ENCODE data around the gene MAML3. TPM values are rescaled to one million over a fixed set of nuclear protein-coding genes. Genes with fewer than 3 reads are reported as not detected.
A peak's percentile ranks its signal among the peaks of the same experiment; 100 is the strongest.

The MAML3 gene
- total RNA-seq, 1 experiment from 2014 or later = 0.43 TPM

DNA sequence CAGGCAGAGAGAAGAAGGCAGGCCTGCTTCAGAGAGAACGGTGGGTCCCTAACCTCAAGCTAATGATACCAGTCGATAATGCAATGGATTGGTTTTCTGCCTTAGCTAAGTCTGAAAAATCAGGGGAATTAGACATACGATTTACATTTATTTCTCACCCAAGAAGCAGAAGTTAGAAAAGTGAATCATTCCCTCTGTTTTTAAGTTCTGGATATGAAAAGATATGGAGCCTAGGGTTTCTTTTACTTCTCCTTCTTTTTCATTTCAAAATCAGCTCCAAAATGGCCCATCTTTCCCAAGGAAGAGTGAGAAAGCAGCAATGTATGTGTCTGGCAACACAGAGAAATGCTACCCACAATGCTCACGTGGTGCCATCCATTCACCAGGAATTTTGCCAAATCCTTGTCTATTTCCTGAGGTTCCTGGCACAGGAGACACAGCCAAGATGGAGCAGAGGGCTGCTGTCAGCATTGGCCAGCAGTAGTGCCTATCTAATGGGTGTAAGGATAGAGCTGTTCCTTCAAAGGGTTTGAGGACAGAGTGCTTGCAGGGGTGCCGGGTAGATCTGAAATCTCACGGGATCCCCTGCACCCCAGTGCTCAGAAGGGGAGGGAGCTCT is 231.5 kb downstream of the MAML3 start:
- DNase-seq (ENCODE audit: low spot score) = peak; percentile 82

DNA sequence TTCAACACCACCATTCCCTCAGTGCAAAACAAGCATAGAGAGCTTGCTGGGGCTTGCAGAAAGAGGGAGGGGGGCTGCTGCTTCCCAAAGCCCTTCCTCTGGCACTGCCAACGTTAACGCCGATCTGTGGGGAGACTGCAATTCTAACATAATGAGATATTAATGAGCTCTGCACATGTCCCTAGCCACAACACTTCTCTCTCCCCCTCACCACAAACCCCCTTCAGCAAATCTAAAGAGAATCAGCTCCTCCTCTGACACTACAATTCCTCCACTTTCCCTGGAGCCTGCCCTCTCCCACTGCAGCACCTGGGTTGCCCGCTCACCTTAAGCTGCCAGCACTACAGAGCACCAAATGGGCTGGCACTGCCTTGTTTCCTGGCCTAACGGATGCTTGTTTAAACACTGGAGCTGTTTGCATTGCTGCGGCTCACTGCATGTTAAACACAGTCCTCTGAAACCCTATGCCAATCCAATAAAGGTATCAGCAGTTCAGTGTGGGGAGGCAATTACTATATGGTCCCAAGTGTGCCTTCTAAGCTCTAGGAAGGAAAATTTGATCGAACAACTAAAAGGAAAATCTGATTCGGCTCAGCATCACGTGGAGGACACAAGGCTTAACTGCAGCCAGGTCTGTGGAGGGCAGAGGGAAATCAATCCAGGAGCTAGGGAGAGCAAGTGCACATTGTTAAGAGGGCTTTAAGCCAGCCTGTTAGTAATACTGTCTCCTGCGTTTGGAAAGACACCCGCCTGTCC is 232.4 kb downstream of the MAML3 start:
- no peak for DNase-seq (ENCODE audit: low spot score)

DNA sequence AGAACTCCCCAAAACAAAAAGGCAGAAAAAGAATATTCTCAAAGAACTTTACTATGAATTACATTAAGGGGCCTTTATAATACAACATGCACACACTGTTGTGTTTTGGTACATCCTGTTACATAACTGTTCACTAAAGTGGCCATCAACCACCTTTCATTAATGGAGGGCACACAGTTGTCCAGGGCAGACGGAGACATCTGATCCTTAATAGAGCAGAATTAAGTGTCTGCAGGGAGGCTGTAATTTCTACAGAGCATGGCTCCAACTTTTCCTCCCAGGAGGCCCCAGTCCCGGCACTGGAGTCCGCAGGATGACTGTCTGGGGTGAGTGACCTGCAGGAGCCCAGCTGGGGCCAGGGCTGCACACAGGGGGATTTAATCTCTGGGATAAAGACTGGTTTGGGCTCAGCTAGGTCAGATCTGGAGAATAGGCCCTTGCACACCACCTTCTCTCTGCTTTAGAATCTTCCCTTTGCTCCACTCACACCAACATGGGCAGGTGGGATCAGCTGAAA is 233.4 kb downstream of the MAML3 start:
- no peak for DNase-seq (ENCODE audit: low spot score)

DNA sequence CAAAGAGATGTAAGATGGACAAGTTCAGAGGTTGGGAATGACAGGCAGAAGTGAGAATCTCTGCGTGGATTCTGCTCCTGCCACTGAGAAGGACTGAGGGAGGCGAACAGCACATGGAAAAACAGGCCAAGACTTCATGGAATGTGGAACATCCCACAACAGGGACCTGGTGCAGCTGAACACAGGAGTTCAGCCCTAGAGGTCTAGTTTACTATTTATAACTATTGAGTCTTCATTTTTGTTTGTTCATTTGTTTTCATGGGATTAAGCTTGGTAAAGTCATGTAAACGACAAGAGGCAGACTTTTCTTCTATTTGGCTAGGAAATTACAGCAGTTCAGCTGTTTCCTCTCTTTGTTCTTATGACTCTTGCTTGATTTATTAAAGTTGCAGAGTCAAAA is 234.5 kb downstream of the MAML3 start:
- peak; percentile 26 for DNase-seq (ENCODE audit: low spot score)

DNA sequence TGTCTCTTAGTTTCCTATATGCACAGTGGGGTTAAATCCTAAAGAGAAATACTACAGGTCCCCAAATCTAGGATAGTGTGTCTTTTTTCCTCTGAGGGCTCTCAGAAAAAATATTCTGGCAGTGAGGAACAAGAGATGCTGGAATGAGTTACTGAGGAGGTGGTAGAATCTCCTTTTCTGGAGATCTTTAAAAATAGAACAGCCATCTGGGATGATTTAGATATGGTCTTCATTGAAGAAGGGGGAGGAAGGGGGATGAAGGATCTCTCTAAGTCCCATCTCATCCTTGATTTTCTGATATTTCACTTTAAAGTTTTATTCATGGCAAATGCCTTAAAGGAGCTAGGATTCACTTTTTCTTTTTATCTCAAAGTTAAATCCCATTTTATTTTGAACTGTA is 235.0 kb downstream of the MAML3 start:
- no peak for DNase-seq (ENCODE audit: low spot score)

DNA sequence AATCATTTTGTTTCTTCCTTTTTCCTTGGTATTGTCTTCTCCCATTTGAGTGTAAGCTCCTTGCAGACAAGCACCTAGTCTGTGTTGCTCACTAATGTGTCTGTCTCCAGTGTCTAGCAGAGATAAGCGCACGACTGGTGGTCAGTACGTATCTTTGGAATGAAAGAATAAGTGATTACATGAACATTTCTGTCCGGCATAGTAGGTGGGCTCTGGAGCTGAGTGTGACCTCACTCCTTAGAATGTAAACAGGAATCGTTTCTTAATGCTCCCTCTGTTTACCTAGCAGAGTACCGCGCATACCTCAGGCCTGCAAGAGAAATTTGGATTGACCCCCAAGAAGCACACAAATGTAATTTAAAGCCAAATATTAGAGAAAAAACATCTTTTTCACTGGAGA is 235.4 kb downstream of the MAML3 start:
- DNase-seq (ENCODE audit: low spot score) = no peak

DNA sequence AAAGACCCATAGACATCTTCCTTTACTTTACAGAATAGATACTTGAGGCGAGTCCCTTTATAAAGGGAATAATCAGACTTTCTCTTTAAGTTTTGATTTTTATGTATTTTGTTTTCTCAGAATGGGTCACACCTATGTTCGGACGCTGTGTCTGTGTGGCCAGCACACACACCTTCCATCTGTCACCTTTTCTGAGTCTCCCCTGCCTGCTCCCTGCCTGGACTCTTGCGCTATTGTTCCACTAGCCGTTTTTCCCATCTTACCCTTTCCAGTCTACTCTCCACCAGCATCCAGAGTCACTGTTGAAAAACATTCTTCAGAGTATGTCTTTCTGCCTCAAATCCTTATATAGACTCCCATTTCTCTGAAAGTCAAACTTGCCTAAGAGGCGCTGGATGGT is 236.1 kb downstream of the MAML3 start:
- DNase-seq (ENCODE audit: low spot score) = no peak

DNA sequence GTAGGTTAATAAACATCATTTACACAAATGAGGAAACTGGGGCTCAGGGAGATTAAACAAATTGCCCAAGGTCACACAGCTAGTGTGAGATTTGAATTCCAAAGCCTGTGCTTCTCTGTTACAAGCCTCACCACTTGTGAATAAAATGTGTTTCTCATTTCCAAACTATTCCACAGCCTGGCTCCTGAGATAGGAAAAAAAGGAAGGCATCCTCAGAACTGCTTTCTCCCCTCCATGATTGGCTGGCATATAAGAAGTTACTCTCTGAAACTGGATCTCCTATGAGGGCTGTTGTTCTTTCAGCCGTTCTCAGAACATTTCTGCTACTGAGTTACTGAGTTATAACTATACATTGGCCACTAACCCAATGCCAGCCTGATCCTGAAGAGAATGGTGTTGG is 237.9 kb downstream of the MAML3 start:
- DNase-seq (ENCODE audit: low spot score) = no peak

DNA sequence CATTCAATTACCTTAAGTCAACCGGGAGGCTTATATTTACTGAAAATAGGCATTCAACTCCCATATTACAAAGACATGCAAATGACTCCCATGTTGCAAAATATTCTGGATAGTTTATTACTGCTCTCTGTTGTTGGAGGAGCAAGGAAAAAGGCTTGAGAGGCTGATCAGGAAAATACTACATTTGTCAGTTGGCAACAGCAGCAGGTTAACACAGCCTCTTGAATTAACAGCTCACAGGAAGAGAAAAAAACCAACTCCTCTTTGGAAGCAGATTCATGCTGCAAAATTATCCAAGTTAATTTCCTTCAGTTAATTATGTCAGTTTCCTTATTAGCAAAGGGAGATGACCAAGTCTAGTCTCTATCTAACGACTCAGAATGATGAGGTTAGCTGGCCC is 238.9 kb downstream of the MAML3 start:
- no peak for DNase-seq (ENCODE audit: low spot score)

DNA sequence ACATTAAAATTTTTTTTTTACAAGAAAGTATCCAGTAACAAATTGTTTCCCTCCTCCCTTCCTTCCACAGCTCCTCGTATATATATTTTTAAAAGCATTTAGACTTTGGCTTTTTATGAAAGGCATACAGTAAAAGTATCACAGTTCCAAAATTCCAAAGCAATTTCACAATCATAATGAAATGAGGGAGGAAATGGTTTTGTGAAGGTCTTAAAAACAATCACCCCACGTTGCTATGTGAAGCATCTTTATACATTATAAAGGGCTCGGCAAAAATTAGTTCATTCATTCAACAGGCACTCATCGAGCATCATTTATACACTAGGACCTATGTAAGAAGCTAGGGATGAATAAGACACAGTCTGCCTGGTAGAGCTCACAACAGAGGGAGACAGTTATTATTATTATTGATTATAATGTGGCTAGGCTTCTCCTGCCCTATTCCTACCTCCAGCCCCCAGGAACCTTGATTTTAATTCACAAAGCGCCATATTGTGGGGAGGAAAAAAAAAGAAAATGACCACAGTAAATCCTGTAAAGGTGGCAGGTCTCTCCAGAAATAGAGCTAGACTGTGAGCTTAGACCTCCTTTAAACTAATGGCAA is 239.9 kb downstream of the MAML3 start:
- DNase-seq (ENCODE audit: low spot score) = no peak

DNA sequence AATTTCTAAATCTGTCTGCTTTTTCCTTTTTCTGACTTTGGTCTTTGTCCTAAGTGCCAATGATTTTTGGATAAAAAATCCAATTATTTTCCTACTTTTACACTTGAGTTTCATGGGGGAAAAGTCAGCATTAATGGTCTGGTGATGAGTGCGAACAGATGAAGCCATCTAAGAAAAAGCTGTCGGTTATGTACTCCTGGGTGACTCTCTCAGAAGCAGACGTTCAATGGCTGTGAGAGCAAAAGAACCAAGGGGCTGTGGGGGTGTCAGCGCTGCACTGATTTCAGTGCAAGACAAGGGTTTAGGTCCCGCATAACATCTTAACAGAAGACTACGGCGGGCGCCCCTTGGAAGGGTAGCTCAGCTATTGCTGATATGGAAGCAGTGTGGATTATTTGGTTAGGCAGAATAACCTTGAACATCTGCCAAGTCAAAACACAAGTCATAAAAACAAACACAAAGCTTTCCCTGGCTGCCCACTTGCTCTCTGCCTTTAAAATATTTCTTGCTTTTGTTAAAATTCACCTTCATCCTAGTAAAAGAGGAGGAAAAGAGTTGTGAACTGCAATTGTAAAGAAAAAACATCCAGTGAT is 240.5 kb downstream of the MAML3 start:
- DNase-seq (ENCODE audit: low spot score) = no peak

DNA sequence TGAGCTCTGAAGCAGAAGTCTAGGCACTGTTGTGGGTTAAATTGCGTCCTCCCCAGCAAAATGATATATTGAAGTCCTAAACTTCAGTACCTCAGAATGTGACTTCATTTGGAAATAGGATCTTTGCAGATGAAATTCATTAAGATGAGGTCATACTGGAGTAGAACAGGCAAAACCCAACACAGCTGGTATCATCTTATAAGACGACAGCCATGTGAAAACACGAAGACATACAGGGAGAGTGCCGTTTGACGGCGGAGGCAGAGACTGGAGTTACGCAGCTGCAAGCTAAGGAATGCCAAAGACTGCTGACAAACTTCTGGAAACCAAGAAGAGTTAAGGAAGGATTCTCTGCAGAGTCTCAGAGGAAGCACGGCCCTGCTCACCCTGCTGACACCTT is 241.5 kb downstream of the MAML3 start:
- DNase-seq (ENCODE audit: low spot score) = no peak

DNA sequence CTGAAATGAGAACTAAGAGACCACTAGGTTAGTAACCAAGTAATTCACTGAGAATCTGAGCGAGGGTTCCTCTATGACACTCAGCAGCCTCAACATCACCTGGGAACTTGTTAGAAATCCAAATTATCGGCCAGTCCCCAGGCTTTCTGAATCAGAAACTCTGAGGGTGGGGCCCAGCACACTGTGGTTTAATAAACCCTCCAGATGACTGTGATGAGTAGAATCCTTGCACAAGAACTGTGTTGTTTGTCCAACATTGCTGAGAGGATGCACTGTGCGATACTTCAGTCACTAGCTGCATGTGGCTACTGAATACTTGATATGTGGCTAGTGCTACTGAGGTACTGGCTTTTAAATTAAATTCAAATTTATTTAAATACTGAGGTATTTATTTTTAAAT is 243.9 kb downstream of the MAML3 start:
- DNase-seq (ENCODE audit: low spot score) = no peak

DNA sequence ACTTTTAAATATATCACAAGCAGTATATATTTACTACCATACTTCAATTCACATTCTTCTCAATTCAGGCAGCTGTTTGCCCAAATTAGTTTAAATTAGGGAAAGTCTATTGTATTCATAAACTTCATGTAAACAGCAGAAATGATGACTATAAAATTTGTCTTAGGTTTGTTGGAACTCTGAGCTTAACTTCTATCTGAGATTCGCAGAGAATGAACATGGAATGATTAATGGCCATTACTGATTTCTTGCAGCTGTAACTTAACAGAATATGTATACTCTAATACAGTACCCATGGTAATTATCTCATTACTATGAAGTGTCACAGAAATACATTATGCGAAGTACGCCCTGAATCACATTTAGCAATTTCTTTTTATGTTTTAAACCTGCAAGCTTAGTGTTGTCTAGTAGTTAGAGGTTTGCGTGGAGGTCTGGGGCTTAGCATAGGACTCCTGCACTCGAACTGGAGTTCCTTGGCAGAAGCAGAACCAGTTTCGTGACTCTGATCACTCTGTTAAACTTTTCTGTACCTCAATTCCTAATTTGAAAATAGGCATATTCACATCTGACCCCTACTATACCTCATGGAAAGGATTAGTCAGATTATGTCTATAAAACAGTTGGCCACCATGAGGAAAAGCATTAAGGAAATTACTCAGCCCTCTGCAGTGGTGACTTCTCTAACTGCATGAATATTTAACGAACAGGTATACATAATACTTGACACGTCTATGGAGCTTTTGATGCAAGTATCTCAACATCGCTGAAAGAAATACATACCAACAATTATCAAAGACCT is 245.1 kb downstream of the MAML3 start:
- no peak for DNase-seq (ENCODE audit: low spot score)

DNA sequence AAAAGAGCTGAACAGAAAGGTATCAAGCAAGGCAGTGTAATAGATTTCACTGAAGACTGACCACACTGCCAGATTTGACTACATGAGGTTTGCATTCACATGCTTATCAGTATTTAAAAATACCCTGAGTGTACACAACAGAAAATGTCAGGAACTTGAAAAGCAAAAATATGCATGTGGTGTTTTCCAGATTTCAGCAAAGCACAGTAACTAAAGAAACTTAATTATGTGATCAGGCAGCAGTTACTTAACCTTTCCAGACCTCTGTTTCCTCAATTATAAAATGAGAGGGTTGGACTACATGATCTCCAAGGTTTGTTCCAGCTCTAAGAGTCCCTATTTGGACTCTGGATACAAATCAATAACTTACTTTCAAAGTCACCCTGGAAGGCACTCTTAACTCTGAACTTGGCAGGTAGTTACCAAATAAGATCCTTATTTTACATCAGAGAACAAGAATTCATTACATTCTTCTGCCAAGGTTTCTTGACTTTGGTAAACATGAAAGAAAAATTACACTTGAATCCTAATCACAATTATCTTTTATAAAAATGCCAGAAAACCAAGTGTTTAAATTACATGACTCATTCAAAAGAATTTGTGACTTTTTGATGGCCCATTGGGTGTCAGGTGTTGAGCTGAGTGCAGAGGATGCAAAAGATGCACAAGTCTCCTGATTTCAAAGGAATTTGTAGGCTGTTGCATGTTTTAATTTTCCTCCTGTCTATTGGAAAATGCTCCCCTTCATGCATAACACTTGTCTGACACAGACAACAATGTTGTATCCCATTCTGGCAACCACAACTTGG is 246.8 kb downstream of the MAML3 start:
- DNase-seq (ENCODE audit: low spot score) = no peak

DNA sequence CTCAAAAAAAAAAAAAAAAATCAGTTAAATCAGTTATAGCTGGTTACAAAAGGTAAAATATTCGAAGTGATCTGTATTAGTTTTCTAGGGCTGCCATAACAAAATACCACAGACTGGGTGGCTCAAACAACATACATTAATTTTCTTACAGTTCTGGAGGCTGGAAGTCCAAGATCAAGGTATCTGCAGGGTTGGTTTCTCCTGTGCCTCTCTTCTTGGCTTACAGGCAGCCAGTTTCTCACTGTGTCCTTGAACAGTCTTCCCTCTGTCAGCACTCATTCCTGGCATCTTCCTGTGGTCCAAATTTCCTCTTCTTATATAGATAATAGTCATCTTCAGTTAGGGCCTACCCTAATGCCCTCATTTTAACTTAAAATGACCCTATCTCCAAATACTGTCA is 248.5 kb downstream of the MAML3 start:
- no peak for DNase-seq (ENCODE audit: low spot score)

DNA sequence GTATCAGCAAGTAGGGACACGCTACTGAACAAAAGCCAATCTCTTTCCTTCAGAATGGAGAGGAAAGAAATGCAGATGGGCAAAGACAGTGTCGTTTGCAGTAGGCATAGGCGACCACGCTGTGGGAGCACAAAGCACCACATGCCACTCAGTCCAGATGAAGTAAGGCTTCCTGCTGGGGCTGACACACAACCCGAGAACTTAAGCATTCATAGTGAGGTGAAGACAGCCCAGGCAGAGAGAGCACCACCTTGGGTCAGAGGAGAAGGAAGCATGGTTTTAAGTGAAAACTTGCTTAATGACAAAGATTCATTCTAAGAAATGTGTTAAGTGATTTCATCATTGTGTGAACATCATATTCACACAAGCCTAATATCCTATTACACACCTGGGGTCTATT is 249.6 kb downstream of the MAML3 start:
- no peak for DNase-seq (ENCODE audit: low spot score)

DNA sequence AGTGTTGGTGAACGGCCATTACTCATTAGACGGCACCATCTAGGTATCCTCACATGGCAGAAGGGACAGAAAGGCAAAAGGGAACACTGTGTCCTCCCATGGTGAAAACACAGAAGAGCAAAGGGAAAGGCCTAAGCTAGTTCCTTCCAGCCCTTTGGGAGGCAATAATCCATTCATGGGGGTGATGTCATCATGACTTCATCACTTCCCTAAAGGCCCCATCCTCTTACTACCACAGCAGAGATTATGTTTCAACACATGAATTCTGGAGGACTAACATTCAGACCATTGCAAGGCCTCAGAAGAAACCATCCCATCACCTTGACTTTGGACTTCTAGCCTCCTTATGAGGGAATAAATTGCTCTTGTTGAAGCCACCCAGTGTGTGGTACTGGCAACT is 250.1 kb downstream of the MAML3 start:
- no peak for DNase-seq (ENCODE audit: low spot score)

DNA sequence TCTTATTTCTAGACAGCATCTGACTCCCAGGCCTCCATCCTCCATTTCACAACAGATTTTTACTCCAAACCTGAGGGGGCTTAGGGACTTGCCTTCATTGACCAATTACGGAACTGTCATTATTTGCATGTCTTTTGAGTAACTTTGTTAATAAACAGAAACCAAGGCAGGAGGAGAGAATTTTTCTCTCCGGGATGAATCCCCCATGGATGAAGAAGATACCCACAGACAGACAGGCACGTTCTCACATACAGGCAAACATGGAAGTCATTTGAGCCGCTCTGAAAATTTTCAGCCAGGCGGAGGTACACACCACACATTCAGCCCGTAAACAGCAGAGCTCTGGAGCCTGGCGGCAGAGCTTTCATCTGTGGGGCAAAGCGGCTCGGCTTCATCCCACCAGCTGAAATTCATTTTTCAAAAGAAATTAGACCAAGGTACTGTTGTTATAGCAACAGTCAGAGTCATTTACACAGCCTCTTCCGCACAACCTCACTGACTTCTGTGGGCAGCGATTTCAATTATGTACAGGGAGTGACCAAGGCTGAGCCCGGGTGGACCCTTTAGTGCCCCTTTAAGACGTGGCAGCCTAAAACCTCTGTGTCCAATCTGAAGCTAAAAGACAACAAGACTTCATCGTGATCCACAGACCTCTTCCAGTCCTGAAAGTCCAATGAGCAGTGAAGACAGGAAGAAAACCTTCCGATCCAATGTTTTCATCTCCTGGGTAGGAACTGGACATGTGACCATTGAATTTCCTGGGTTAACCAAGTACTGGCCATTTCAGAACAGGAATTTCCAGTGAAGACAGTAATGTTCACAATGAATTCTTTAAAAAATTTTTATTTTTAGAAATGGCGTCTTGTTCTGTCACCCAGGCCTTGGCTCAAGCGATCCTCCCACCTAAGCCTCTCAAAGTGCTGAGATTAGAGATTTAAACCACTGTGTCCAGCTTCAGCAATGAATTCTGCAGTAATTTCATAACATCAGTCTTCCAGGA is 251.4 kb downstream of the MAML3 start:
- DNase-seq (ENCODE audit: low spot score) = no peak
